NB4 (cell line): ENCODE measurements around the gene KRTAP10-5.

Source experiments
- DNase-seq: peaks from one replicate; pipeline ENCODE4 v3.0.0; 2010; ENCODE audit warnings: low read depth
- H3K4me3 ChIP-seq: one replicate; pipeline ENCODE4 v1.5.1; 2011; ENCODE audit warnings: mild to moderate bottlenecking, low read depth, low read length, moderate library complexity
- CTCF ChIP-seq: IDR thresholded peaks from one replicate; pipeline ENCODE4 v1.5.1; 2012; ENCODE audit warnings: low read depth, low read length
- MAX ChIP-seq: IDR thresholded peaks from 2 replicates; pipeline ENCODE4 v1.6.1; 2011; ENCODE audit warnings: low read depth, low read length
- MYC ChIP-seq: IDR thresholded peaks from 2 replicates; pipeline ENCODE4 v1.6.1; 2011; ENCODE audit warnings: low read depth, low read length
- POLR2A ChIP-seq: IDR thresholded peaks from 2 replicates; pipeline ENCODE4 v1.6.1; 2011; ENCODE audit warnings: mild to moderate bottlenecking; ENCODE audit not compliant: insufficient read length; ENCODE audit errors: extremely low read depth

Gene KRTAP10-5

GRCh38 chr21:44530903-44531605 is 49.4 kb downstream of the KRTAP10-5 start:
- no peak for DNase-seq
- H3K4me3 ChIP-seq, result no peak overlapping the region
- TF ChIP-seq CTCF (no peak), MYC (no peak), POLR2A (no peak), MAX (no peak)

GRCh38 chr21:44530221-44530902 is 50.0 kb downstream of the KRTAP10-5 start:
- no peak for DNase-seq
- no peak overlapping the region for H3K4me3 ChIP-seq
- TF ChIP-seq MAX (no peak), POLR2A (no peak), MYC (no peak), CTCF (no peak)

GRCh38 chr21:44529503-44530125 is 50.8 kb downstream of the KRTAP10-5 start:
- H3K4me3 ChIP-seq, result no peak overlapping the region
- DNase-seq, result no peak
- TF ChIP-seq CTCF, result no peak
- TF ChIP-seq POLR2A, result no peak
- TF ChIP-seq MAX, result no peak
- no peak for TF ChIP-seq MYC
